HG03558 (cell line): ENCODE measurements around the gene B3GALT6.

Experiments
- ATAC-seq: cut with Tn5 transposase; IDR thresholded peaks from one replicate; pipeline ENCODE4 v1.9.1; 2021; ENCODE audit warnings: moderate number of reproducible peaks; ENCODE audit not compliant: unreplicated experiment; ENCODE audit errors: extremely low read depth

Gene B3GALT6

DNA sequence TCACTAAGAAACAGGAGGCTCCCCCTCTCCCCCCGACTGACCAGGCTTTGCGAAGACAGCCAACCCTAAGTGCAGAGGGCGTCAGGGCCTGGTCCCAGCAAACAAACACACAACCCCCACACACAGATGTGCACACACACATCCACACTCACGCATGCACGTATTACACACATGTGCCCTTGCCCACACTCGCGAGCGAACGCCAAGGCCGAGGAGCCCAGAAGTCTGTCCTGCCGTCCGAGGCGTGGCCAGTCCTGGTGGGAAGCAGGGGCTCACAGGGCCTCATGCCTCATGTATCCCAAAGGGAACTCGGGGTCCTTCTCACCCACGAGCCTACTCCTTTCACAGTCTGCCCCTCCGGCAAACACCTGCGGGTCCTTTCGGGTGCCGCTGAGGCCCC, 2.3 kb upstream of the B3GALT6 start:
- ATAC-seq: no peak

DNA sequence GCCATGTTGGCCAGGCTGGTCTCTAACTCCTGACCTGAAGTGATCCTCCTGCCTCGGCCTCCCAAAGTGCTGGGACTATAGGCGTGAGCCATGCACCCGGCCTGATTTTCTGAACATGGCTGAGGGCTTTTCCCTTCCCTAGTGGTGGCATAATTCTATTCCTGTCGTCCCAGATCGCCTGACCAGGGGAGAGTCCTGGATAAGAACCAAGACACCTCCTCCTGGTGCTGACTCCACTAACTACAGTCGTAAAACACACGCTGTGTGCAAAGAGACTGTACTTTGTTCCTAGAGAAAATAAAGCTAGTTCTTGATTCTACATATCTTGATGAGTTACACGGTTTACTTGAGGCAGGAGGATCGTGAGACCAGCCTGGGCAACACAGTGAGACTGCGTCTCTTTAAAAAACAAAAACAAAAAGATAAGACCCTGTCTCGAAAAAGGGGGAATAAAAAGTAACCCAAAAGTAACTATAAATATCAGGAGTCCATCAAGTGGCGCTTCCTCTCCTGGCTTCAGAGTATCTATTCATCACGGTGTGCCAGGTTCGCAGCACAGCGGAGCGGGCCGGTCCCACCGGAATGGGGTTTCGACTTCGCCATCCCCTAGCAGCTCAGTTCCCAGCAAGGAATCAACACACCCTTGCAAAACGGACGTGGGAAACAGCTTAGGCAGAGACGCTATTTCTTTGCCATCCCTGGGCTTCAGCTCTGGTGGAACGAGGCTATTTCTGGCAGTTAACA, 1.2 kb upstream of the B3GALT6 start:
- no peak for ATAC-seq

DNA sequence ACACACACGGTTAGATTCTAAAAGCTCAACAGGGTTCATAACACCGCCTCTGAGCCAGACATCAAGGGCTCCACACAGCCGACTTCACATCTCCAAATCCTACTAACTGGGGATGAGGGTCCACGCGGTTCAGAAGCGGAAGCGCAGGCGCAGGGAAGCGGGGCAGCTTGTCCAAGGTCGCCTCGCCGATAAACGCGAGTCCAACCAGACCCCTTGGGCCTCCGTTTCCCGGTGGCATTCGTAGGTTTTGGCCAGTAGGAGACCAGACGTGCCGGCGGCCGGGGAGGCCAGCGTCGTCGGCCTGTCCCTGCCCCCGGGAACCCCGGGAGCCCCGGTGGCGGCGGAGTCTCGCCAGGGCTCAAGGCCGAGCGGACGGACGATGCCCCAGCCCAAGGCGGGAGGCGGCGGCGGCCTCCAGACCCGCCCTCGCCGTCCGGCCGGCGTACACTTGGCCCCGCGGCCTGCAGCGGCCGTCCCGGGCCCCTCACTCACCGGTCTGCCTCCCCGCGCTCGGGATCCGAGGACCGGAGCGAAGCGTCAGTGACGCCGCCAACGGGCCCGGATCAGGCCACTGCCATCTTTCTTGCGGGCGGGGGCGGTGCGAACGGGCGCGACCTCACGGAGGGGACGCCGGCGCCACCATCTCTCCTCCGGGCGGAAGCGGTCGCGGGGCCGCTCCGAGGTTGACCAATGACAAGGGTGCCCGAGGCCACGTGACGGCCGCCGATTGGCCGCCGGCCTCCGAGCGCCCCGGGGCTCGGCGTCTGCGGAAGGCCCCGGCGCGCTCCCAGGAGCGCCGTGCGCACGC, 433 bp upstream of the B3GALT6 start, which contains the start of gene SDF4:
Gene SDF4, minus strand, starts transcription at position 602 of the 808 bp plus-strand sequence. CDS start 3,229 bp downstream, outside the sequence.
- peak; percentile 81 for ATAC-seq

DNA sequence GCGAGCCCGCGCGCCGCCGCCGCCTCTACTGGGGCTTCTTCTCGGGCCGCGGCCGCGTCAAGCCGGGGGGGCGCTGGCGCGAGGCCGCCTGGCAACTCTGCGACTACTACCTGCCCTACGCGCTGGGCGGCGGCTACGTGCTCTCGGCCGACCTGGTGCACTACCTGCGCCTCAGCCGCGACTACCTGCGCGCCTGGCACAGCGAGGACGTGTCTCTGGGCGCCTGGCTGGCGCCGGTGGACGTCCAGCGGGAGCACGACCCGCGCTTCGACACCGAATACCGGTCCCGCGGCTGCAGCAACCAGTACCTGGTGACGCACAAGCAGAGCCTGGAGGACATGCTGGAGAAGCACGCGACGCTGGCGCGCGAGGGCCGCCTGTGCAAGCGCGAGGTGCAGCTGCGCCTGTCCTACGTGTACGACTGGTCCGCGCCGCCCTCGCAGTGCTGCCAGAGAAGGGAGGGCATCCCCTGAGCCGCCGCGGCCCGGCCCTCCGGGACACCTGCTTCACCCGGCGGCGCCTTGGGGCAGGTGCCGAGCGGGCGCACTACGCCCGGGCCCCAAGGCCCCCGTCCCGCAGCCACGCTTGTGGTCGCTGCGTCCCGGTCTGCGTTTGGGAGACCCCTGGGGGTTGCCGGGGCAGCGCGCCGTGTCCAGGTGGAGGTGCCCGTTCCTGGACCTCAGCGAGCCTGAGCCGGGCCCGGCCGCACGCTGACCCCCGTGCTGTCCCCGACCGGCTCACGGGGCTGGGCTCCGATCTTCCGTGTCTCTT, 944 bp downstream of the B3GALT6 start:
- ATAC-seq: no peak

DNA sequence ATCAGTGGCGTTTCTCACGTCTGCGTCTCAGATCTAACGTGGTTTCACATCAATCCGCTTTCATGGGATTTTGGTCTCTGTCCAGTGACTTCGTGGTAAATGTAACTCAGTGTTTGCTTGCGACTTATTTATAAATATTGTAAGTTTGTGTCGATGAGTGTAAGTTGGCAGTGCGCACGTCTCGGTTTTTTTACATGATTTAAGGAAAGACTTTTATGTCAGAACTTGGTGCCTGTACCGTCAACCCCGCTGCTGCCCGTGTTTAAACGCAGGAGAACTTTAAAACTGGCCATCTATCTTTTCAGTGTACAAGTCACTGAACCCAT, 1.5 kb downstream of the B3GALT6 start:
- ATAC-seq: no peak

DNA sequence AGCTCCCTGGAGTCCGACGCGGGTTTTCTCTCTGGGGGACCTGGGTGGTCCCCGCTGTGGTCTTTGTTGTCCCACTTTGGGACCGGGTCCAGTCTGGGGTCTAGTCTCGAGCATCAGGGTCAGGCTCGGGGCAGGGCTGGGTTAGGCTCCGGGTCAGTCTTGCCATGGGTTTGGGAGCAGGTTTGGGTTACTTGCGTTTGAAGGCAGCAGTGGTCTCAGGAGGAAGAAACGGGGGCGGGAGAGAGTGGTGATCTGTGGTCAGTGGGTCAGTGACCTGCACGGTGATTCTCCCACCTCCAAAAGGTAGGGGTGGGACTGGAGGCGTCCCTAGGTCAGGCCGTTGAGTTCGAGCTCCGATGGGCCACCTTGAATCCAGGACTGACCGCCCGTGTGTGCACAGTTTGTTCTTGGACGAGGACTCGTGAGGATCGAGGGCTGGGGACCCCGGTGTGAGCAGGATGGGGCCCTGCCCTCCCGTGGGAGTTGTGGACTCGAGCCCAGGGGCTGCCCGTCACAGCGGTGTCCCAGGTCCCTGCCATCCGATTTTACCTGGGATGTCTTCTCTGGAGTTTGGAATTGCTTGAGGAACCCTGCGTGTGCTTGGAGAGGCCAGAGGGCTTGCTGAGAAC, 2.3 kb downstream of the B3GALT6 start:
- ATAC-seq: no peak

DNA sequence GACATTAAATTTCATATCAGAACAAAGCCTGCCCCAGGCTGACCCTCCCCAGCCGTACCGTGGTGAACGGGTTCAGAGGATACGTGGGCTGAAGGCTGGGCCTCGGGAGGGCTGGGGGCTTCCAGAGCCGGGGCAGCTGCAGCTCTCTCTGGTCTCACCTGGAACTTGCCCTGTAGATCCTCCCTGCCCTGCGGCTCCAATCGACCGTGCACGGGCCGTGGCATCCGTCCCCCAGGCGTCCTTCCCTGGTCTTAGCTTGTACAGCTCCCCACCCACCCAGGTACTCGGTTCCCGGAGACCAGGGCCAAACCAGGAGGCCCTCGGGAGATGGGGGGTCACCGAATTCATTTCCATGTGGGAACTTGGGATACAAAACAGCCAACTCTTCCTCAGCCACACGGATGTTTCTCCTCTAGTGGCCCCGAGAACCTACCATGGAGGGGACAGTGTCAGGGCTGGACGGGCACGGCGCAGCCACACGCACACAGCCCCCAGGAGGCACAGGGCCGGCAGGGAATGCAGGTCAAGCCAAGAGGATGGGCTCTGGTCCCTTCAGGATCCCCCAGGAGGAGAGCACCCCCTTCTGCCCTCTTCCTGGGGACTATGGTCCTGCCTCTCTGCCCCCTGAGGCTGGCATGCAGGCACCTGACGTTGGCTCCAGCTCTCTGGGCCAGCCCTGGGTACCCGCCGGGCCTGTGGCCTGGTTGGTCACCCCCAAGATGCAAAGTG, 3.1 kb downstream of the B3GALT6 start:
- ATAC-seq: no peak

DNA sequence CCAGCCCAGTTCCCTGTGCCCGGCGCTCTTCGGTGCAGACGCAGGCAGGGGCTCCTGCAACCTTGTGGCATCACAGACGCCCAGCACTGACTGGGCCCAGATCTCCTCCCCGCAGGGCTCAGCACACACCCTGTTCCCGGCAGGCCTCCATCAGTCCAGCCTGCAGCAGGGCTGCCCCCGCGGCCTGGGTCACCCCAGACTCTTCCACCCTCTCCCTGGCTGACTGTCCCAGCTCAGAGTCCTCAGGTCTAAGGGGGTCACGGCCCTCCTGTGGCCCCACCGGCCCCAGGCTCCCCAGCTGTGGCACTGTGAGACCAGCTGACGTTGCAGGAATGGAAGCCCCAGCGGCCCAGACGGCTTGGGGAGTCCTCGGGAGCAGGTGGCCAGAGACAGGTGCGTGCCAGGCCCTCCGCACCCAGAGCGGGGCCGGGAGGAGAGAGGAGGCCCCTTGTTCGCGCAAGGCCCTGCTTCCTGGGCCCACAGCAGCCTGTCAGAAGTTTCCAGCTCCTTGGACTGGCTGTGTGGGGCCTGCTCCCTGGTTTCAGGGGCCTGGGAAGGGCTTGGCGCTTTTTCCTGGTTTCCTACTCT, 4.2 kb downstream of the B3GALT6 start:
- no peak for ATAC-seq

DNA sequence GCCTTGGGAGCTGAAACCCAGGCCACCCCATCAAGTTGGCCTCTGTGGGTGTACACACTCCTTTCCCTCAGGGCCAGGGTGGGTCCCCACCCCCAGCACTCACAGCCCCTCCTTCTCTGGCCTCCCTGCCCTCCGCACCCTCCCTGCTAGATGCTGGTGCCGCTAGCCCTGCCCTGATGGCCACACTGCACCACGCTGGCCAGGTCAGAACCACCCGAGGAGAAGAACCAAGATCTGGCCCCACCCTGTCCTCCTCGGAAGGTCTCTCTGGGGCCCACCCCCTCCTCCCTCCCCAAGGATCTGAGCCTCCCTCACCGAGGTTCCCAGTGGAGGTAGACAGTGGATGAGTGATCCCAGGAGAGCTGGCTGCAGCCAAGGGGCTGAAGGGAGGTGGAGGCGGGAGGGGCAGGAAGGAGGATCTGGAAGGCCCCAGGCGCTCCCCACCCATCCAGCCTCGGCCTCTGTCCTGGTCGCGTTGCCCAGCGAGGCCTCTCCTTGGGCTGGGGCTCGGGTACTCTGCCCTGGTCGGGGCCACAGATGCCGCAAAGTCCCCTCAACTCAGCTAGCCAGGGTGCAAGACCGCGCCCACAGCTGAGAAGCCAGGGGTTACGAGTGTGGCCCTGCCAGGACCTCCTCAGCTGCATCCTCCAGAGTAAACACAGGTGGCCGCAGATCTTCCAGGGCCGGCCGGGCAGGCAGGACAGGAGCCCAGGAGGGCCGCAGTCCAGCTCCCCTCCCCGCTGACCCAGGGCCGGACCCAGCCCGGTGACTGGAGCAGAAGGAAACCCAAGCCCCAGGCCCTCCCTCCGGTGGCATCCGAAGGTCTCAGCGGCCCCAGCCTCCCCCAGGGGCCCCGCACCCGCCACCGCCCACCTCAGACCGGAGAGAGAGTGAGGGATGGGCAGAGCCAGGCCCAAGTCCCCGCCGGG, 5.2 kb downstream of the B3GALT6 start:
- no peak for ATAC-seq

DNA sequence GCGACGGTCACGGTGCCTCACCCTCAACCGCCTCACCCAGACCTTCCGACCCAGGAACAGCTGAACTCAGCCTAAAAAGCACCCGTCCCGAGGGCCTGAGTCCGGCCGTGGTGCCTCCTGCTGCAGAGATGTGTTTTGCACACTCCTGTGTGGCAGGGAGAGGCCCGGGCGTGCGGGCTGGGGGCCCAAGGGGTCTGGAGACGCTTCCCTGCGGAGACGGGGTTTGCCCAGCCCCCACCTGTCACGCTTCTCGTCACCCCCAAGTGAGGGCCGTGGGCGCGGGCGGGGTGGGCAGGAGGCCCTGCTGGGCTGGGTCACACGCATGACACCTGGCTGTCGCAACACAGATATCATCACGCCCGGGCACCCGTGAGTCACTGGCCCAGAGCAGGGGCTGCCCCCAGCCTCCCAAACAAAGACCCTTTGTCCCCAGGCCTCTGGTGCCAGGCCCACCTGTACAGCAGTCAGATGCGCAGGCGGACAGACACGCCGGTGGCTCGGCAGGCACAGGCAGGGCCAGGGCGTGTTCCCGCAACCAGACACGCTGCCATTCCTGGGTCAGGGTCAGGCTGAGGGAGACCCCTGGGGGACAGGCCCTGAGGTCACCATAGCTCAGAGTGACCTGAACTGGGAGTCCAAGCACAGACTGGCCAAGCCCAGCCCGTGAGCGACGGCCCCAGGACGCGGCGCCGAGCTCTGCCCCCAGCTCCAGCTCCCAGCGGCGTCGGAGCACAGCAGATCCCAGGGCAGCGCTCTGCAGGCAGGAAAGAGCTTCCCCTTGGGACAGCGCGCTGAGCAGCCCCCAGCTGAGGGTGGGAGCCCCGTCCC, 6.1 kb downstream of the B3GALT6 start:
- no peak for ATAC-seq

DNA sequence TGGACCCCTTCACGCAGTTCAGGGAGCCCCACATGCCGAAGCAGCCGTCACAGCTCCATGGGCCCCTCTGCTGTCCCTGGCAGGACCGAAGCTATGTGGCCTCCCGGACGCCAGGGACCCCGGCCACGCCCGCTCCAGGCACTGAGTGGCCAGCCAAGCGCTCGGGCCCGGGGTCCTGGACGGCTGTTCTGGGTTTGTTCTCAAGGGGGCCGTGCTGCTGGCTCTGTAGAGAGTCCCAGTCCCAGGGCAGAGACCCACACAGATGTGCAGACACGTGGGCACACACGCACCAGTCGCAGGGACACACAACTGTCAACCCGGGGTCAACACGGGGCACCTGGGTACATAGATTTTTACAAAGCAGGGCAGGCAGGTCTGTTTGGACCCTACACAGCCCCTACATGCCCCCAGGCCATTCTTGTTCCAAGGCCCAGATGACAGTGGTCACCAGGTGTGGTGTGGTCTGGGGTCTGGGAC, 6.7 kb downstream of the B3GALT6 start:
- ATAC-seq: no peak

DNA sequence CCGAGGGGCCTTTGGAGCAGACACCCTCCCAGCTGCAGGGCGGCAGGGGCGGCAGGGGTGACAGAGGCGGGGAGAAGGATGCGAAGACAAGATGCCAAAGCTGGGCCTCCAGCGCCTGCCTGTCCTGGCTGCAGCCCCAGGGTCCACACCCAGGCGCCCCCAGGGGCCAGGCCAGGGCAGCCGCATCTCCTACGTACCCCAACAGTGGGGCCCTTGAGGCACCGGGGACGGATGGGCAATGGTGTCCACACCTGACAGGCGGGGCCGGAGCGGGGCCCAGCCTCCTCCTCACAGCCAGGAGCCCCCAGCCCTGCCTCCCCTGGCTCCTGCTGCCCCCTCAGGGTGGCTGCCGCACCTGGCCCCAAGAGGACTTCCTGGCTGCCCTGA, 7.2 kb downstream of the B3GALT6 start:
- ATAC-seq: no peak

DNA sequence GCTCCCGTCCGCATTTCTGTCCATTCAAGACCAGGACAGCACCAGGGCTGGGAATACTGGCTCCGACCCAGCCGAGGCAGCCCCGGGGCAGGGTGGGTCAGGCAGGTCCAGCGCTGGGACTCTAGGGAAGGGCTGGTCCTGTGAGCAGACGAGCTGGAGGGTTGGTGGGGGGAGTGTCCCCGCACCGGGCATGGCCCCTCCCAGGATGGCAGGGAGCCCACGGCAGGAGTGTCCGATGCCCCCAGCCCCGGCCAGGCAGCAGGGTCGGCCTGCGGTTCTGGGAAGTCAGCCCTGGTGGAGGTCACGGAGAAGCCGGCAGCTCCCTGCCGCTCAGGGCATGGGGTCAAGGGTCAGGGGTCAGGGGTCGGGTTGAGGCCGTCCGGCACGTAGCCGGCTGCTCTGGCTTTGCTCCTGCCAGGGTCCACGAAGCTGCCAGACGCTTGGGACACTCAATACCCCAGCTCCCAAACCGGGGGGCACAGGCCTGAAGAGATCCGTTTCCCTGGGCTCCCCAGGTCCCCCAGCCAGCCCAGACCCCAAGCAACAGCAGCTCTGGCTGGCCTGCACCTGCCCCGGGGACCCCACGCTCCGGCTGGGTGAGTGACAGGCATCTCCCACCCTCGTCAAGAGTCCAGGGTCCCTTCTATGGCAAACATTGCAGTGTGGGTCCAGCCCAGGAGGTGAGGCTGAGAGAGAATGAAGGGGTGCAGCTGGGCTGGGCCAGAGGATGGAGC, 7.7 kb downstream of the B3GALT6 start:
- ATAC-seq: no peak

DNA sequence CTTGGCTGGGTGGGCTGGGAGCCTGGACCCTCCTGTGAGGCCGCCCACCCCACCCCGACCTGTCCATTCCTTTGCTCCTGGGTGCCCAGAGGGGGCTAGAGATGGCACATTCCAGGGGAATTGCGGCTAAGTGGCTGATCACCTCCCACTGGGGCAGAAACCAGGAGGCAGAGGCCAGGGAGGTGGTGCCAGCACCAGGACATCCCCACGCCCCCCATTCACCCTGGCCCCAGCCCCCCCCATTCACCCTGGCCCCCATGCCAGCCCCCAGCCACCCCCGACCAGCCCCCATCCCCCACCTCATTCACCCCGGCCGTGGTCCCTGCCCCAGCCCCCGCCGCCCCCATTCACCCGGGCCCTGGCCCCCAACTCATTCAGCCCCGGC, 8.3 kb downstream of the B3GALT6 start:
- no peak for ATAC-seq

DNA sequence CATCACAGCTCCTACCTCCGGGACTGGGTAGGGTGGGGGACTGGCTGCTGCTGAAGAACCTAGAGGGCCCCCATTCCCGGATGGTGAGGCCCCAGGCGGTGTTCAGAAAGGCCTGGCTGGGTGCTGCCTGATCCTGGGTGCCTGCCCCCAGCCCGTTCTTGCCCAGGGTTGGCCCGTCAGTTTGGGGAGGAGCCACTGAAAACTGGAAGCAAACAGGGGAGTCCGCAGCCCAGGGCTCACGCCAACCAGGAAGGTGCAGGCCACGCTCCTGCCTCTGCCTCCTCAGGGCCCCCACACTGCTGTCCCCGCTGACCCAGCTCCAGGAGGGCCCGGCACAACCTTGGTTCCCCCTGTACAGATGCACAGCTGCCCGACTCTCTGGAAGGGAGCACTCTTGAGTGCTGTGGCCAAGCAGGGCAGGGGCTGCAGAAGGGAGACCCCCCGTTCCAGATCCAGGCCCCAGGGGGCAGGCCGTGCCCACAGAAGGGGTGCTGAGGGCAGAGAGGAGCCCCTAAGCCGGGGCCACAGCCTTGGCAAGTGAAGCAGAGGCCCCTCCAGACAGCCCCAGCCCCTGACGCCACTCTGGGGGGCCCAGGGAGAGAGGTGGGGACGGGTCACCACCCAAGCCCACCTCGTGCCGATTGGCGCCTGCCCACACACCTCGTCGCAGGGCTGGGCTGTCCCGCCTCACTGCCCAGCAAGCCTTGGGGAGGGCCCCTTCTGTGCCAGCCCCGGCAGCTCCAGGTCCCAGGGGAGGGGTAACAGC, 9.0 kb downstream of the B3GALT6 start:
- no peak for ATAC-seq

DNA sequence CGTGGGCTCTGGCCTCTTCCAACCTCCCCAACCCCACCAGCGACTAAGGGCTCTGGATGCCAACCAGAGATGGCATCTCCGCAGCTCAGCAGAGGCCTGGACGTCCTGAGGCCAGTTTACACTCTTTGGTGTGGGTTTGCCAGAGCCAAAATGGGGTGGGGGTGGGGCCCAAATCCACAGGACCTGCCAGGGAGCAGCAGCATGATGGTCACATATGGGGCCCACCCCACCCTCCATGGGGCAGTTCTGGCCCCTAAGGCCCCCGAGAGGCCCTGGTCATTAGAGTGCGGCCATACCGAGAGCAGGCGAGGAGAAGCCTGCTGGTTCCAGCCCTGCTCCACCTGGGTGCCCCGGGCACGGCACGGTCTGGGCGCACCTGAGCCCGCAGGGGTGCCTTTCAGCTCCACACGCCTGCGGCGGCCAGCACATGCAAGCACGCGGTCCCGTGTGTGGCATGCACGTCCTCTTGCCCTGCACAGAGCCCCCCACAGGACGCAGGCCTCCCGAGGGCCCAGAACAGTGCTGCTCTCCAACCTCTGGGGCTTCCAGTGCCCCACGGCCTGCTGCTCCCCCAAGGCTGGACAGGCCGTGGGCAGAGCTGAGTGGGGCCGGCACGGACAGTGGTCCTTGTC, 9.7 kb downstream of the B3GALT6 start:
- ATAC-seq: no peak
